HG03439 (cell line): ENCODE data around the gene RBSN.

Experiments used
- ATAC-seq: cut with Tn5 transposase; IDR thresholded peaks from one replicate; pipeline ENCODE4 v1.9.1; 2021; ENCODE audit warnings: mild to moderate bottlenecking, moderate library complexity; ENCODE audit not compliant: unreplicated experiment

The RBSN gene

DNA sequence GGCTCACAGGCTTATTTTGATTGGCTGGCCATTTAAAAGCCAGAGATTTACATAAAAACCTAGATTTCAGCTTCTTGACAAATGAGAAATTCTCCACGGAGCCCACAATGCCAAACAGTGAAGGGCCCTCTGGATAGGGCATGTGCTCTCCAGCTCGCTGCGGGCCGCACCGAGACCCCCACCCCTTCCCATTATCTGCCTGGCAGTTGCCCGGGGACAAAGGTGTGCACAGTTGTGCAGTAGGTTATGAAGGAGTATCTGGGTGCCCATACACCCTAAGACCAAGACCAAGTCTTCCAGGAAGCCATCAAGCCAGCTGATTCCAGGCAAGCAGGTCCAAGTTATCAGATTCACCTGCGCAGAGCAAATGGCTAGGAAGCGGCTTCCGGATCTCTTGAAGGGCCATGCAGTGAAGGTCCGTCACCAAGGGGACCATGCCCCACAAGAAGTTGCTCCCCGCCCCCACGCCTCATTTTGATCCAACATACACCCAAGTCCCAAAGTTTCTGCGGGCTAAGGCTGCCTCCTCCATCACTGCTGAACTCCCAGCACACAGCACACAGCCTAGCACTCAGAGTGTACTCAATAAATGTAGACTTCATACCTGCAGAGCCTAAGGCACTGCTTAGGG is 35.2 kb downstream of the RBSN start:
- no peak for ATAC-seq

DNA sequence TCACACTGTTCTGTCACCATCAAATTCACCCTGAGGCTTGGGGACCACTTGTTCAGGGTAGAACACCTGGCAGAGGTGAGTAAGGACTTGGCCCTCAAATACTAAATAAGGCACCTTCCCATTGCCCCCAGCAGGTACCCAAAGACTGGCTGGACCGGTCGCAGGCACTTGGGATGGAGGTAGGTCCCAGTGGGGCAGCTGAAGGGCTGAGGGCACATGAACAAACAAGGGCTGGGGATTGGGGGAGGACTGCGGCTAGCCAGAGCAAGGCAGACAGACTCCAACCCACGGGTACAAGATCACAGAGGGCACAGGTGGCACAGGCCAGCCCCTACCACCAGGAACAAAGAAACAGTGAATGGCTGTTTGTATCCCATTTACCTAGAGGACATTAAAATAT is 35.7 kb downstream of the RBSN start:
- ATAC-seq: no peak

GRCh38 chr3:15060029-15060428 is 38.9 kb downstream of the RBSN start:
- ATAC-seq: no peak

- no peak for ATAC-seq
Measured at GRCh38 chr3:15056676-15057404, 42.1 kb downstream of the RBSN start.

- ATAC-seq: peak; percentile 46
Measured at GRCh38 chr3:15055019-15055557, 43.9 kb downstream of the RBSN start.

GRCh38 chr3:15053541-15053940 is 45.4 kb downstream of the RBSN start:
- ATAC-seq: no peak

GRCh38 chr3:15052335-15053242 is 46.4 kb downstream of the RBSN start:
- no peak for ATAC-seq

DNA sequence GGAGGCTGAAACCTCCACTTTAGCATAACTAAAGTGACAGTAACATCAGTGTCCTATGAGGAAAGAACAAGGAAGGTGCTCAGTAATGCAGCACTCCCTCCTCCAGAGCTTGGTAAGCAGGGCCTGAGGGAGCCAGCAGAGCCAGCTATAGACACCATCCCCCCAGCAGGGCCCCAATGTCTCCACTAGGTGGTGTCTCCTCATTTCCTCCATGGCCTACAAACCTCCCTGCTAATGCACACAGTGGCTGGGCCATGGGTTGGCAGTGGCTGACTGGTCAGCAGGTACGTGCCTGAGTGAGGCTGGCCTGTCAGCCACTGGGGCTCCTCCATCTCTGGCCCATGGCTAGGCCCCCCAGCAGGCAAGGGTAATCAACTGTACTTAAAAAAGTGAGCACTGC is 47.4 kb downstream of the RBSN start:
- peak; percentile 55 for ATAC-seq

GRCh38 chr3:15050405-15051092 is 48.4 kb downstream of the RBSN start:
- ATAC-seq: peak; percentile 44

DNA sequence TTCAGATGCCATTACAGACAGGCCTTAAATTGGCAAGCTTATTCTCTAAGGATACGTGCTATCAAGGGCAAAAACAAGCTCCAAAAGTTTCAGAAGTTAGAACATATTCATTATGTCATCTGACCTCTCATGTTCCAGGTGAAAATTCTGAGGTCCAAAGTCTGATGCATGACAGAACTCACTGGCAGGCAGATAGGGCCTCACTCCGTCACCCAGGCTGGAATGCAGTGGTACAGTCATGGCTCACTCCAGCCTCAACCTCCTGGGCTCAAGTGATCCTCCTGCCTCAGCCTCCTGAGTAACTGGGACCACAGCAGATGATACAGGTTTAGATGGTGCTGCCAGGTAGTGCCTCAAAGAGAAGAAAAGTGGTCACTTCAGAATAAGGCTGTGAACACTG is 49.4 kb downstream of the RBSN start:
- no peak for ATAC-seq

- ATAC-seq: no peak
Measured at GRCh38 chr3:15045667-15046066, 53.3 kb downstream of the RBSN start.

DNA sequence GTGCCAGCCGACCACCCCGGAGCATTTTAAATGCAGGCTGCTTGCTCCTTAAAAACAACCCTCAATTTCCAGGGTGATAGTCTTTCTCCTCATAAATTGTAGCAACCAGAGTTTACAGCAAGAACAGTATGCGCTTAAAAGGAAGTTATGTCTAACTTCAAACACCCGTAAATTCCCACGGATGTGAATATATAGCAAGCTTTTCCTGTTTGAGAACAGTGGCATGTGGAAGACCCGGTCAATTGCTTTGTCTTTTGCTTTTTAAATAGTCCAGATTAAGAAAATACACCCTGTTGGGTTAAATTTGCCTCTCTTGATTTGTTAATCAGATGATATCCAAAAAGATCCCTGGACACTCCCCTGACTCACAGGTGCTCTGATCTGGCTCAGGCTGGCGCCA is 54.6 kb downstream of the RBSN start:
- no peak for ATAC-seq

- no peak for ATAC-seq
Measured at GRCh38 chr3:15043408-15044171, 55.4 kb downstream of the RBSN start.

- ATAC-seq: no peak
Measured at GRCh38 chr3:15042936-15043335, 56.0 kb downstream of the RBSN start.

DNA sequence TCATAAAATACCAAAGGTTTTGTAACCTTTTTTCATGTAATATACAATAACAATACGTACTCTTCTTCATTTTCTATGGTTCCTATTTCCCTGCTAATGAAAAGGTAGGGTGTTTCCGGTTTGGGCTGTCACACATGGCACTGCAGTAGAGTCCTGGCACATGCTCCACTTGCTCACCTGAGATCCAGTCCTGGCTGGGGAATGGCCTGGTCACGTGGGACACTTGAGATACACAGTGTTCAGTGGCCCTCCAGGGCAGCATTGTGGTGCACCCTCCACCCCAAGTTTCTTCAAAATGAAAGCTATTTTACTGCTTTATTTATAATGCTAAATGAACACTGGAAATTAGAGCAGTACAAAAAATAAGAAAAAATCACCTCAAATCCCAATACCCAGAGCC is 57.0 kb downstream of the RBSN start:
- ATAC-seq: no peak

DNA sequence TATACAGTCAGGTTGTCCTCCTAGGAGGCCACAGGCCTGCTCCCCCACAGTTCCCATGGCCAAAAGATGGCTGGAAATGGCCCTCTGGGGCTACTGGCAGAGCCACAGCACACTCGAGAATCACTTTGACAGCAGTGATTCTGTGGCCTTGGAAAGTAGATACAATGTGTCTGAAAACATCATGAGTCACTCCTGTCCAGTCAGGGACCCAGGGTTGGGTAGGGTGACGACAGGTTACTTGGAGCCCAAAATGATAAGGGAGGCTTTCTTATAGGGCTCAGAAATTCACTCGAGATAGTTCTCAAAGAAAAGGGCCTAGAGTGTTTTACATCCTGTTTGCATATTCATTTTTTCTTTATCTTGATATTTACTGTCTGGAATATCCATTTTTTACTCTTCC is 58.1 kb downstream of the RBSN start:
- no peak for ATAC-seq

DNA sequence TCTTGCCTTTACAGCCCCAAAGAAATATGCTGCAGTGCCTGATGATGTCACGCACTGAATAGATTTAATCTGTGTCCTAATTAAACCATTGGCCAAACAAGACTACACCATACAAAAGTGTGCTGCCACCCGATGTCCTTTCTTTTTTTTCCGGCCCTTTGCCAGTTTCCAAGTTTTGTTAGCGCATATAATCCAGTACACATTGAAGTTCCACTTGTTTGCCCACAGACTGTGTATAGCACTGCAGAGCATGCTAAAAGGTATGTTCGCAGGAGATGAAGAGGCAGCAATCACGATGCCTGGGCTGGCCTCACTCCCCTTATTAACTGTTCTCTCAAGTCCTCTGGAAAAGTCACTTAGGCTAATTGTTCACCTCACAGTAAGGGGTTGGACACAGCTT is 60.6 kb downstream of the RBSN start:
- no peak for ATAC-seq

DNA sequence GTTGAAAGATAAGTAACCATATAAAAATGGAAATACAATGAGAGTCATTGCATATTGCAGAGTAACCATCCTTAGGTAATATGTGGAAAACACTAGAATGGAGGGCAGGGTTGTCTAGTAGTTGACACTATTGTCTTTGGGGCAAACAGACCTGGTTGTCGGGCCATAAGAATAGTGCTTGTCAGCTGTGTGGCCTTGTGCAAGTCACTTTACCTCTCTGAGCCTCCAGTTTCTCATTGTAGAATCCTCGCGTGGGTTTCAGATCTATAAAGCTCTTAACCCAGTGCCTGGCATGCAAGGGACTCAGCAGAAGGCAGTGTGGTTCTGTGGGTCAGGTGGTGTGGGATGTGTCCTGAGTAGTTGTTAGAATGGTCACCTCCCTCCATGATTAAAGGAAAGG is 65.8 kb downstream of the RBSN start:
- ATAC-seq: no peak

GRCh38 chr3:15032650-15033049 is 66.3 kb downstream of the RBSN start:
- ATAC-seq: no peak

- no peak for ATAC-seq
Measured at GRCh38 chr3:15029625-15030024, 69.3 kb downstream of the RBSN start.
